Heart left ventricle (tissue), 13 donors: ENCODE results near the gene RAMP1.

Experiments
- CTCF ChIP-seq, 12 donors: fragments of 200-600 bp; sonication (generic) in 4 of 12; IDR thresholded peaks; one replicate each; pipeline versions ENCODE4 v1.5.0 to v1.8.0; 2018 to 2022; ENCODE audit warnings: antibody characterized with exemption in 12 of 12, mild to moderate bottlenecking in 5 of 12
- POLR2A ChIP-seq, 2 donors: fragments of 450-650 bp; IDR thresholded peaks; one replicate each; pipeline ENCODE4 v1.6.1; 2017; ENCODE audit warnings: antibody characterized with exemption in 2 of 2, mild to moderate bottlenecking in 2 of 2, moderate library complexity in 2 of 2
- donor health status: ischemic (EF 13 %, LVEDD 7.1; RV severe dilation, severe dysfunction).
- donor health status: DM: no; HTN: yes; CAD: no.
- donor health status: DM: no; HTN: no; CAD: no.
- donor health status: ischemic (EF 25% LVEDD 6.9; RV normal size, moderate dysfunction).
- donor health status: ischemic (EF 25% LVEDD 5.7; RV mildly dilated, moderate dysfunction).
- donor health status: ischemic (EF 35%, LVEDD 5.7; RV mildly dilated, moderate dysfunction).
- donor health status: nonischemic (EF 11% LVEDD 7.7; RV severe dilation, severe dysfunction).
- donor health status: DM: yes; HTN: yes; CAD: no.
- donor health status: PGD.
- donor health status: ischemic (EF 29% LVEDD 5.4; RV normal size, mild dysfunction).
- donor health status: nonischemic (EF 23%, LVEDD 6.1; RV moderate dilation, normal function).

DNA sequence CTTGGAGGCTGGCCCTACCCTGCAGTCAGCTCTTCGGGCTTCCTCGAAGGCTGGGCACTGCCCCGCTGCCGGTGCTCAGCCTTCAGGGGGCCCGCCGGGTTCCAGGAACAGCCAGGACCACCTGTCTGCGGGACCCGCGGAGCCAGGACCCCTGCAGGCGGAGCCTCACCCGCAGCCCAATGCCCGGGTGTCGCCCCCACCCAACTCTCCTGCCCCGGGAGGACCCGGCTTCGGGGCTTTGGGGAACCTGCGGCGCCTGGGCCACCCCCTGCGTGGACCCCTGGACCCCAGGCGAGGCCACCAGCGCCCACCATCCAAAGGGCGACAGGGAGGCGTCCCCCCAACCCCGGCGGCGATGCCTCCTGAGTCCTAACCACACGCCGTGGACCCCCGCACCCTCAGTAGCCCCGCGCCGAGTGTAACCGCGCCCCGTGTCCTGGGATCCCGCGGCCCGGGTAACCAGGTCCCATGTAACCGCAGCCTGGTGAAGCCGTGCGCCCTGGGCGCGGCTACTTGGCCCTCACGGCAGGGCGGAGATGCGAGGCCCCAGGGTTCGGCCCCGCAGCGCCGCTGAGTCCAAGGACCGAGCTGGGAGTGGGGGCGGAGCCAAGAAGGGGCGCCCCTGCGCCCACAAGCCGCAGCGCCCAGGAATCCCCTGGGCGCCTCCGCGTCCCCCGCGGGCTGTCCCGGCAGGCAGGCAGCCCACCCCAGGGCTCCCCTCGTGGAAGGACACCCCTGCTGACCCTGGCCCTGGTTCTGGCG lies 96.4 kb downstream of the RAMP1 start:
- no peak for TF ChIP-seq CTCF (IDR thresholded peaks at IDR 0.05)
- TF ChIP-seq POLR2A (IDR thresholded peaks at IDR 0.05), result no peak
